ENCODE results near the gene ANXA6.

ANXA6 gene

GRCh38 chr5:151151263-151151660 lies 6.3 kb downstream of the ANXA6 start:
- DNase-seq, result no peak

DNA sequence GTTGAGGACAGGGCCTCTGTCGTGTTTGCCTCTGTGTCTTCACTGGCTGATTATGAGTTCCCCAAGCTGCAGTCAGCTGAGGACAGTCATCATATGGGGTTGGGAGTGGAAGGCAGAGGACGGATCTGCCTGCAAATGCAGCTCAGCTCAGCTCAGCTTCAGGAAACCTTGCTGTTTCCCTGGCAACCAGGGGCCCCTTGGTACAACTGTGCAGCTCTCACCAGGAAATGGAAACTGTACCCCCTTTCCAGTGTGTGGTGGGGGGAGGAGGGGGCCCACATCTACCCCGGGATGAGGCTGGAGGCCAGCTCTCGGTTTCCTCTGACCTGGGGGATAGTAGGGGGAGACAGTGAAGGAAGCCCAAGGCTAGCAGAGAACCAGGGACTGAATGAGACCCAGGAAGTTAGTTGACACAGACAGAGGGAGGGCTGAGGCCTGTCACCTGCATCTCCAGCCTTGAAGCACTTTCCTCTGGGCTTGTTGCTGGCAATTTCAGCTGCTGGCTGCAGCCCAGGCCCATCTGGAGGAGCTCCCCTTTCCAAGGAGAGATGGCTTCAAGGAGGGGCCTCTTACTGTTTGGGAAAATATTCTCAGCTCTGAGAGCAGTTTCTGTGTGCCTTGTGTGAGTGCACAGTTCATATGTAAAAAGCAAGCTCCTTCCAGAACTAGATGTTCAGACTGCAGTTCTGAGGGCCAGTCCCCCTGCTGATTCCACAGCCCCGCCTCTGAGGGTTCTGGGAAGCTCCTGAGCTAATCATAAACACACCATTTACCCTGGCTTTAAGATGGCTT lies 6.9 kb downstream of the ANXA6 start:
- no peak for DNase-seq

DNA sequence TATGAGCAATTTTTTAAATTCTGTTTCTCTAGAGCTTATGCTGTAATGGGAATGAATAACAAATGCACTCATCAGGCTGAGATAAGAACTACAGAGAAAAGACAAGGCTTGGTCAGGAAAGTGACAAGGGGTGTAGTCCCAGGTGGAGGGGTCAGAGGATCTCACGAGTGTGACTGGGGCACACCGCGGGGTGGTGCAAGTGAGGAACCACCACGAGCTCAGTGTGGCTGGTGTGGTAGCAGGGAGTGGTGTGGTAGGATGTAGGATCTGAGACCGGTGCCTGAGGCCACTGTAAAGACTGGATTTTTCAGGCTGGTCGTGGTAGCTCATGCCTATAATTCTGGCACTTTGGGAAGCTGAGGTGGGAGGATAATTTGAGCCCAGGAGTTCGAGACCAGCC lies 9.0 kb downstream of the ANXA6 start:
- DNase-seq, result no peak

DNA sequence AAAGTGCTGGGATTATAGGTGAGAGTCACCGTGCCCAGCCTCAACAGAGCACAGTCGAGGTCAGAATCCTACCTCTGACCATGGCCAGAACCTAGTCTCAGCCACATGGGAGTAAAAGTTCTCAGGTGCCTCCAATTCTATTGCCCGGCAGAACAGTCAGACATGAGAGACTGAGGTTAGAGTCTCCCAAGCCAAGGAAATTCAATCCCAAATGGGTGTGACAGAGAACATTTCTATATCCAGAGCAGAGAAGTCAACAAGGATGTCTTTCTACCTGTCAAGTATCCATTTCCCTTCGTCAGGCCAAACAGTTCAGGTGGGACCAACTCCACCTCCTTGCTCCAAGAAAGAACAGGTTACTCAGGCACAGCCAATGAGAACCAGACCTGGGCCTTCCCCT lies 10.5 kb downstream of the ANXA6 start:
- DNase-seq, result no peak

DNA sequence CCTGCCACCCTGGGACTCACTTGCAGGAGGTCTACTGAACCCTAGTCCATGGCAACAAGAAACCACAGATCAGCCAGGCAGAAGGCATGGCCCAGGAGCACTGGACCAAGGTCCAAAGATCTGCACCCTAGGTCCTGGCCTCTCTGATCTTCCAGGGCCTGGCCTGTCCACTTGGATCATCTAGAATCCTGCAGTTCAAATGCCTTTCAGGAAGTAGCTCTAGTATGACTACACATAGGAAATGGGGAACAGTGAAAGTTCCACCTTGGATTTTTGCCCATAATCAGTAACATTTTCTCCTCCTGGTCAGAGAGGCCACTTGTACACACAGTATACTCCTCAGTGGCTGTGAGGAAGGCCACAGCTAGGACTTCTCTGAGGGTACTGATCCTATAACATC lies 11.5 kb downstream of the ANXA6 start:
- DNase-seq, result no peak

DNA sequence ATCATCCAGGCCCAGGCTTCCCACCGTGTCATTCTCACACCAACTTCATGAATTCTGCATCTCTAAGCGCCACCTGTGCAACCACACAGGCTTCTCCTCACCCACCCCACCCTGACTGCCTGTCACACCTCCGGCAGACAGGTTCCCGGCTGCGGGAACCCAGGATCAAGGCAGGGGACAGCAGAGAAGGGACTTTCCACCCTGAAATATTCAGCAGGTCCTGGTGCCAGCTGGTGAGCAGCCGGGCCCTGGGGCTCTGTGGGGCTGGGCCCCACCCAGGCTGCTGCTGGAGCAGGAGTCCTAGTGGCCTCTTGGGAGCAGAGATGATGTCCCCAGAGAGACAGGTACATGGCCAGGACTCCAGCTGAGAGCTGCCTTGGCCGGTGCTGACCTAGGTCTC lies 12.7 kb downstream of the ANXA6 start:
- no peak for DNase-seq

DNA sequence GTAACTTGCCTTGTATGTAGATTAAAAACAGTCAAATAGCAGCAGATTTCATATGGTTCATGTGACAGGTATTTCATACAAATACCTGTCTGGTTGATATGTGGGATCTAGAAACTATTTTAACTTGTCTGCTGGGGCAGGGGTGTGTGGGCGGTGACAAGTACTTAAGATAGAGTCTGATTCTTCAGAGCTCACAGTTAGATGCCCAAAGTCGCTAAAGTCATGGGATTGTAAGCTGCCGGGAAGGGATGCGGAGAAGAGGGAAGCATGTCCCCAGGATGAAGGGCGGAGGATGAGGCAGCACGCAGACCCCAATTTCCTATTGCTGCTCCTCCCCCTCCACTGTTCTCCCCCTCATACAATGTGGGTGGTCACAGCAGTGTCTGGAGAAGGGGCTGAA lies 13.3 kb downstream of the ANXA6 start:
- no peak for DNase-seq

- DNase-seq, result no peak
These were observed 13.9 kb downstream of the ANXA6 start for GRCh38 chr5:151143645-151144044.

DNA sequence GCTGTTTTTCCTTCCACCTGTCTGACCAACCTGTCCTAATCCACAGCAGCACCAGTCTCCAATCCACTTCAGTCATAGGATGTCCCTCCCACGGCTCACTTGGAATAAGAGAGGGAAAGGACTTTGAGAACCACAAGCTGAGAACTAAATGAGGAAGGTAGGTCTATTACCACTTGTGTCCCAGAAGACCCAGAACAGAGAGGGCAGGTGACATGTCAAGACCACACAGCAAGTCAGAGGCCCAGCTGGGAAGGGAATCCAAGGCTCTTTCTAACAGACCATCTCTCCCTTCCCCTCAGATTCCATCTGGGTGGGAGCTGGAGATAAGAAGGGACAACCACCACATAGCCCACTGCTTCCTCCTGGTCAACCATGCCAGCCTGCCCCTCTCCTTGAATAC lies 14.6 kb downstream of the ANXA6 start:
- DNase-seq, result no peak

GRCh38 chr5:151141535-151141934 lies 16.0 kb downstream of the ANXA6 start:
- no peak for DNase-seq

DNA sequence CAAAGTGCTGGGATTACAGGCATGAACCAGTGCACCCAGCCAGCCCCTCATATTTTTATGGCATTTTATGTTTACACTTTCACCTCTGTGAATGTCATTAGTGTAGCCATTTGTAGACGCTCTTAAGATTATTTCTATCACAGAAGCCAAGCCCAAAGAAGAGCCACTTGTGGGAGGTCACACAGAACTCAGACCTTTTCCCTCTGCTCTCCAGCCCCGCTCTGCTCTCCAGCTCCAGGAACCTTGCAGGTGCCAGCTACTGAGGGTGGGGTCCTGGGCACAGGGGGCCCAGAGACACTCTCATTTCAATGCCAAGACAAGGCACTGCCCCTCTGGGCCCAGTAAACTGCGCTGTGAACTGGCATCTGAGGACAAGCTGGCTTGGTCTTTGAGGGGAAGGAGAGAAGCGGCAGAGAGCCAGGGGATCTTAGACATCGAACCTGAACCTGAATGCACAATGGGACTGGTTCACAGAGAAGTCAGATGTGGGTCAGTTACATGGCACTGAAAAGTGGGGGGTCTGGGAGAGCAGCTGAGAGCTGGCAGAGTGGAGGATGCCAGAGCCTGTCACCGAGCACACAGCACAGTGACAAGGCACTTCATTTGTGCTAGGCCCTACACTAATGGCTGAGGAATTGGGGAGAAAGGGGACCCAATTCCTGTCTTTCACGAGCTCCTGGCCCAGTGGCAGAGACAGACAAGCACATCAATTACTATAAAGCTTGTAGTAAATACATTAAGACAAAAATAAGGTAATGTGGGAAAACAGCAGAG lies 16.7 kb downstream of the ANXA6 start:
- DNase-seq, result no peak

DNA sequence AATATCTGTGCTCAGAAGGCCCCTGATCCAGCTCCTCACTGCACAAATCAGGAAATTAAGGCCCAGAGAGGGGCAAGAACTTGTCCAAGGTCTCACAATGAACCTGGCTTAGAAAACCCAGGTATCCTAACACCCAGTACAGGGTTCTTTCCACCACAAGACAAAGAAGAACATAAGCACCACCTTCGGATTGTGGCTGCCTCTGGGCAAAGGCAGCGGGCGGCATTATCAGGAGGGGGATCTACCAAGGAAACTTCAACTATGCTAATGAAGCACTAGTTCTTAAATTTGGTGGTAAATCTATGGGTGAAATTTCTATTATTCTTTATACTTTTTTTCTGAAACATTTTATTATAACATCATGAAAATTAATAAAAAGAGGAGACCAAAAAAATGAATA lies 17.9 kb downstream of the ANXA6 start:
- no peak for DNase-seq

DNA sequence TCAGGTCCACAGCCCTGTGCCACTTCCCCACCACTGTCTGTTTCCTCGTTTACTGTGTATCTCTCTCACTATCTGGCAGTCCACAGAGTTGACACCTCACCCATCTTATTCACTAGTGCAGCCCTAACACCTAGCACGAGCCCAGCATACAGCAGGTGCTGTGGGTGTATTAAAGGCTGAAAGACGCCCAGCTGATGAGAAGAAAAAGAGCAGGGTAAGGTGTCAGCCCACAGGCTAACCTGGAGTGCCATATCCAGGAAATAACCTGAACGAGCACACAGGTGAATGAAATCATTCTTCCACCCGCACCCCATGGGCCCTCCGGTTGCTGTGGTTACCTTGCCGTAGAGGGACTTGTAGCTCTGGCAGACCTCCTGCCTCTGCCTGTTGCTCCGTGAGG lies 18.6 kb downstream of the ANXA6 start:
- DNase-seq, result peak; percentile 36

DNA sequence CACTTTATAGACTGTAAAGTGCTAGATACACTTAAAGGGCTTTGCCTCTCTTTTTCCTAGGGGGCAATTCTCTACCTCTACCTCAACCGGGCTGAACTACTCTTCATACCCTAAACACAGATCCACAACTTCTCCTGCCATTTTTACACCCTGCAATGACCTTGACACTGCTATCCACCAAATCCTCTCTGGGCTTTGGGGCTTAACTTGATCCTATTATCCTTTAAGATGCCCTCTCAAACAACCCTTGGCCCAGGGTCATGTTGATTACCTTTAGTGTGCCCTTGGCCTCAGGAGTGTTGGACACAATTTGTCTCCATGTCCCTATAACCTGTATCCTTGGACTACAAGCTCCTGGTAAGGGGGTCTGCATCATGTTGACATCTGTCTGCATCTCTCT lies 19.5 kb downstream of the ANXA6 start:
- no peak for DNase-seq

DNA sequence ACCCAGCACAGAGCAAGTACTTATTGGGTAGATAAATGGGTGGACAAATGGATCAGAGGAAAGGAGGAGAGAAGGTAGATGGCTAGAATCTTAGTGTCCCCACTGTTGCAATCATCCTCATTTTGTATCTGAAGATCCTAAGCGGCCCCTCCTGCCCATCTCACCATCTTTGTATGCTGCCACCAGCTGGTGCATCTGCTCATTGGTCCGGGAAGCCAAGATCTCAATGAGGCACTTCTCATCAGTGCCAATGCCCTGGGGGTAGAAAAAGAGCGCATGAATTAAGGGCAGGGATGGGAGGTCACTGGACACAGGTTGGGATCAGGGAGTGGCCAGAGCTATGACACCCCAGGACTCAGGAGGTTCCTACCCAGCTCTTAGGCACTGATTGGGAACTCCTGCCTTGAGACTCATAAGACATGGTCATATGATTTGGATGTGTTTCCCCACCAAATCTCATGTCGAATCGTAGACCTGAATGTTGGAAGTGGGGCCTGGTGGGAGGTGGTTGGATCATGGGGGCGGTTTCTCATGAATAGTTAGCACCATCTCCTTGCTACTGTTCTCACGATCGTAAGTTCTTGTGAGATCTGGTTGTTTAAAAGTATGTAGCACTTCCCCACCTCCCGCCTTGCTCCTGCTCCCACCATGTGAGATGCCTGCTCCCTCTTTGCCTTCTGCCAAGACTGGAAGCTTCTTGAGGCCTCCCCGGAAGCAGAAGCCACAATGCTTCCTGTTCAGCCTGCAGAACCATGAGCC lies 20.3 kb downstream of the ANXA6 start:
- DNase-seq, result no peak

DNA sequence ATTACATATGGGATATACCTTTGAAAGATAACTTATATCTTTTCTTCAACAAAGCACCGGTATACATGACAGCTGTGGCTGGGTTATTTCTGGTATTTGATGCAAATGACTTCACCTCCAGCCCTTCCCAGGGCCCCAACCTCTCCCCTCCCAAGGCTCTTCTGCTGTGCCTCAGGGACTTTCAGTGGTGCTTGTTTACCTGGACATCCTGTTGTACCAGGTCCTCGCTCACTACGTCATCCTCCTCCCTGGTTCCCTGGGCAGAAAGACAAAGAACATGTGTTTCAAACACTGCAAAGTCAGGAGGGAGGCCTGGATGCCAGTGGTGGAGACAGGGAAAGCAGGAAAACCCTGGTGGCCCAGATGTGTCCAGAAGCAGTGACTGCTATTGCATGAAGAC lies 23.4 kb downstream of the ANXA6 start:
- DNase-seq, result no peak

GRCh38 chr5:151132963-151133362 lies 24.6 kb downstream of the ANXA6 start:
- DNase-seq, result no peak

- DNase-seq, result no peak
These were observed 26.4 kb downstream of the ANXA6 start for GRCh38 chr5:151130922-151131891.

DNA sequence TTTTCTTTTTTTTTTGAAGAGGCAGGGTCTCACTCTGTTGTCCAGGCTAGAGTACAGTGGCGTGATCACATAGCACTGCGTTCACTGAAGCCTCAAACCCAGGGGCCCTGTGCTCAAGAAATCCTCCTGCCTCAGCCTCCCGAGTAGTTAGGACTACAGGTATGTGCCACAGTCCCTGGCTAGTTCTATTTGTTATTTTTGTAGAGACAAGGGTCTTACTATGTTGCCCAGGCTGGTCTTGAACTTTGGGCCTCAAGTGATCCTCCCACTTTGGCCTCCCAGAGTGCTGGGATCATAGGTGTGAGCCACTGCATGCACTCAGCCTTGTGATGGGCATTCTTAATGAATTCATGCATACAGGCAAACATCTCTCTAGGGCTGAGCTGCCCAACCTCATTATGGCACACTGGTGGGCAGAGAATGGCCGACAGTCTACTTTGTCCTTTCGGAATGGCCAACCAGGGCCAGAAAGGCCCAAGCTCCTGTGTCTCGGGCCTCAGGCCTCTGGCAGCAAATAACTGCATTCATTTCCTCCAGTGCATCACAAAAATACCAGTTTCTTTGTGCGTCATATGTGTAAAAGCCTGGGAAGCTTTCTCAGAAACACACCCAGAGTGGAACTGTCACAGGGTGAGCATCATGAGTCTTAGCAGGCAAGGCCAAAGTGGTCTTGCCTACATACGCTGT lies 27.2 kb downstream of the ANXA6 start:
- no peak for DNase-seq

- no peak for DNase-seq
These were observed 28.8 kb downstream of the ANXA6 start for GRCh38 chr5:151128817-151129216.

GRCh38 chr5:151127926-151128325 lies 29.7 kb downstream of the ANXA6 start:
- no peak for DNase-seq

DNA sequence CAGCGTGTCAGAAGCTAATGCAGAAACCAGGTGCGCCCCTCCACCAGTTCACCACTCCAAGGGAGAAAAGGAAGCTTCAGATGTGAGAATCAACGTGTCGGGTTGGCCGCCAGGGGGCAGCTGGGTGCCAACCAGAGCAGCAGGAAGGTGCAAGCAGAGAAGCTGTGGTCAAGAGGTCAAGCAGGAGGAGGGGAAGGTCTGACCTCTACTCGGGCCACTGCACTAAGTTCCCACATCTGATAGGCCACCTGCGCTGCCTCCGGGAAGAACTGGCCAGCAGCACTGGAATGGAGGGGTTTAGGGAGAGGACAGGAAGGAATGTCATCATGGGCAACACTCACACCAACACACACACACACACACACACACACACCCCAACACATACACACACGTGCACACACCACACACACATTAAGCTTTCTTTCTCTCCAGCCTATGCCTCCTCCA lies 31.4 kb downstream of the ANXA6 start:
- peak; percentile 32 for DNase-seq

All from NCI-H748 treated with DMSO at 0.1 percent for 48 hours (cell line).